ENCODE data around the gene PCNX4. TPM values are rescaled to one million over a fixed set of nuclear protein-coding genes. Genes with fewer than 3 reads are reported as not detected.

The PCNX4 gene
- total RNA-seq, 1 experiment from 2014 or later = 117 TPM

- H3K27ac ChIP-seq (ENCODE audit: low read length) = peak overlapping the region; percentile 8
- ATAC-seq = peak; percentile 1; the same call in 1 of the 2 replicates
- peaks cover 34% of the 10 kb centered on the region for H3K4me1 ChIP-seq (ENCODE audit: insufficient read depth, low read length)
Observed at GRCh38 chr14:60183138-60183537, 91.4 kb downstream of the PCNX4 start.

GRCh38 chr14:60183741-60184140, 92.0 kb downstream of the PCNX4 start:
- no peaks in the 10 kb centered on the region for H3K79me2 ChIP-seq (ENCODE audit: low read length)
- H3K27me3 ChIP-seq (ENCODE audit: low read length) = no peaks in the 10 kb centered on the region
- no peaks in the 10 kb centered on the region for H4K20me1 ChIP-seq (ENCODE audit: low read length)
- H3K9ac ChIP-seq (ENCODE audit: low read length) = peak overlapping the region; percentile 1; the same call in 1 of the 2 replicates
- no peaks in the 10 kb centered on the region for H3K9me3 ChIP-seq (ENCODE audit: low read length)
- peak overlapping the region; percentile 42 for H2AFZ ChIP-seq (ENCODE audit: low read length)
- peaks cover 34% of the 10 kb centered on the region for H3K4me1 ChIP-seq (ENCODE audit: insufficient read depth, low read length)
- peaks cover 7% of the 10 kb centered on the region for H3F3A ChIP-seq (ENCODE audit: low read length, unreplicated experiment)
- intact Hi-C loops (cut with micrococcal nuclease) = loop anchor here (1.0 to 5.0 kb wide), 9 partner anchors 18 to 676 kb away; partner anchors contain the start of genes DHRS7 and PPM1A
- ChIA-PET CTCF (interaction anchor here (0.6 to 2.3 kb wide), 14 partner anchors 18 to 672 kb away, joined by 3 to 39 read pairs (median 6); partner anchors contain the start of genes DHRS7 and PCNX4), POLR2A (ENCODE audit: unreplicated experiment) (interaction anchor here (0.5 to 0.7 kb wide), 3 partner anchors 8 to 114 kb away, joined by 3 to 5 read pairs (median 3); no protein-coding TSS in a partner anchor)
- no TSS peak for BruUV-seq (replicated peaks)
- ATAC-seq (peak; percentile 80), DNase-seq (peak; percentile 94)
- H3K4me3 ChIP-seq (ENCODE audit: low read length) = peak overlapping the region; percentile 50
- TF ChIP-seq CTCF (conservative IDR thresholded peaks at IDR 0.05; ENCODE audit: low read depth, low read length) = peak; percentile 47
- no peak for TF ChIP-seq EZH2 (IDR thresholded peaks at IDR 0.05; ENCODE audit: low read length, unreplicated experiment)
- no peak overlapping the region for H3K27ac ChIP-seq (ENCODE audit: low read length)
- H3K36me3 ChIP-seq (ENCODE audit: low read depth, low read length) = no peaks in the 10 kb centered on the region
- peak overlapping the region; percentile 70 for H3K4me2 ChIP-seq (ENCODE audit: low read length)
- no peaks in the 10 kb centered on the region for H3K9me2 ChIP-seq (replicated peaks; ENCODE audit: low read length)

More at GRCh38 chr14:60183138-60183537, 91.4 kb downstream of the PCNX4 start:
- no peak for TF ChIP-seq EZH2 (IDR thresholded peaks at IDR 0.05; ENCODE audit: low read length, unreplicated experiment)
- TF ChIP-seq CTCF (conservative IDR thresholded peaks at IDR 0.05; ENCODE audit: low read depth, low read length) = no peak
- TF ChIP-seq EZH2phosphoT487 (IDR thresholded peaks at IDR 0.05; ENCODE audit: borderline replicate concordance, low read length) = no peak
- H3K9me3 ChIP-seq (ENCODE audit: low read length) = no peaks in the 10 kb centered on the region
- H3K9ac ChIP-seq (ENCODE audit: low read length) = no peak overlapping the region
- H3K4me2 ChIP-seq (ENCODE audit: low read length) = peak overlapping the region; percentile 2; the same call in 1 of the 2 replicates
- no peaks in the 10 kb centered on the region for H3K9me2 ChIP-seq (replicated peaks; ENCODE audit: low read length)
- DNase-seq = no peak
- no peaks in the 10 kb centered on the region for H3K36me3 ChIP-seq (ENCODE audit: low read depth, low read length)
- H3F3A ChIP-seq (ENCODE audit: low read length, unreplicated experiment) = peaks cover 7% of the 10 kb centered on the region
- no peaks in the 10 kb centered on the region for H3K79me2 ChIP-seq (ENCODE audit: low read length)
- BruUV-seq (replicated peaks) = no TSS peak
- H3K27me3 ChIP-seq (ENCODE audit: low read length) = no peaks in the 10 kb centered on the region
- H2AFZ ChIP-seq (ENCODE audit: low read length) = 0 out of 2 replicates have a peak overlapping the region, but pooled peaks have one; percentile 3
- ChIA-PET POLR2A (ENCODE audit: unreplicated experiment) (interaction anchor here (0.5 kb wide), 1 partner anchor 113 kb away, joined by 5 read pairs; no protein-coding TSS in a partner anchor), CTCF (interaction anchor here (0.6 to 2.3 kb wide), 14 partner anchors 18 to 550 kb away, joined by 3 to 39 read pairs (median 6); partner anchors contain the start of genes DHRS7 and PCNX4)
- intact Hi-C loops (cut with micrococcal nuclease) = loop anchor here (1.0 to 5.0 kb wide), 2 partner anchors 32 to 476 kb away; no protein-coding TSS in a partner anchor
- H4K20me1 ChIP-seq (ENCODE audit: low read length) = no peaks in the 10 kb centered on the region
- no peak overlapping the region for H3K4me3 ChIP-seq (ENCODE audit: low read length)

All from PC-3 (cell line).